Measurements from ENCODE around the gene TEX14.
A peak's percentile ranks its signal among the peaks of the same experiment; 100 is the strongest.

The TEX14 gene

GRCh38 chr17:58618336-58618735 is 73.5 kb downstream of the TEX14 start:
- TF ChIP-seq GABPA (IDR thresholded peaks at IDR 0.05; ENCODE audit: low read depth) (no peak), SPI1 (IDR thresholded peaks at IDR 0.05; ENCODE audit: borderline replicate concordance, low read depth) (no peak), POLR2AphosphoS5 (IDR thresholded peaks at IDR 0.05; ENCODE audit: low read depth) (no peak), REST (IDR thresholded peaks at IDR 0.05; ENCODE audit: insufficient replicate concordance, low read depth) (no peak), CTCF (IDR thresholded peaks at IDR 0.05; ENCODE audit: insufficient read depth, low read length) (no peak)
- no peaks in the 10 kb centered on the region for H3K27me3 ChIP-seq (ENCODE audit: insufficient read depth, poor library complexity, severe bottlenecking)
- H3K27ac ChIP-seq (replicated peaks): no peak overlapping the region

GRCh38 chr17:58617563-58617962 is 74.3 kb downstream of the TEX14 start:
- Histone ChIP-seq H3K4me3 (replicated peaks; ENCODE audit: insufficient read depth, low read length) (no peak overlapping the region), H3K27me3 (ENCODE audit: insufficient read depth, poor library complexity, severe bottlenecking) (no peaks in the 10 kb centered on the region), H3K27ac (replicated peaks) (no peak overlapping the region)
- peak in 1 of 2 experiments; percentile 16 for DNase-seq (ENCODE audit: low read depth in 1 of 2, low spot score in 1 of 2)
- no peak for TF ChIP-seq SPI1 (IDR thresholded peaks at IDR 0.05; ENCODE audit: borderline replicate concordance, low read depth)
- TF ChIP-seq POLR2AphosphoS5 (IDR thresholded peaks at IDR 0.05; ENCODE audit: low read depth): no peak
- no peak for TF ChIP-seq CTCF (IDR thresholded peaks at IDR 0.05; ENCODE audit: insufficient read depth, low read length)
- TF ChIP-seq GABPA (IDR thresholded peaks at IDR 0.05; ENCODE audit: low read depth): no peak
- no peak for TF ChIP-seq REST (IDR thresholded peaks at IDR 0.05; ENCODE audit: insufficient replicate concordance, low read depth)

More at GRCh38 chr17:58618336-58618735, 73.5 kb downstream of the TEX14 start:
- no peak overlapping the region for H3K4me3 ChIP-seq (replicated peaks; ENCODE audit: insufficient read depth, low read length)
- no peak for DNase-seq (ENCODE audit: low read depth in 1 of 2, low spot score in 1 of 2)

GRCh38 chr17:58615768-58616659 is 75.8 kb downstream of the TEX14 start:
- peak in 1 of 2 experiments; percentile 12 for DNase-seq (ENCODE audit: low read depth in 1 of 2, low spot score in 1 of 2)
- TF ChIP-seq CTCF (IDR thresholded peaks at IDR 0.05; ENCODE audit: insufficient read depth, low read length) (no peak), POLR2AphosphoS5 (IDR thresholded peaks at IDR 0.05; ENCODE audit: low read depth) (no peak), REST (IDR thresholded peaks at IDR 0.05; ENCODE audit: insufficient replicate concordance, low read depth) (no peak), SPI1 (IDR thresholded peaks at IDR 0.05; ENCODE audit: borderline replicate concordance, low read depth) (no peak), GABPA (IDR thresholded peaks at IDR 0.05; ENCODE audit: low read depth) (no peak)
- Histone ChIP-seq H3K4me3 (replicated peaks; ENCODE audit: insufficient read depth, low read length) (no peak overlapping the region), H3K27me3 (ENCODE audit: insufficient read depth, poor library complexity, severe bottlenecking) (no peaks in the 10 kb centered on the region), H3K27ac (replicated peaks) (no peak overlapping the region)
